HepG2 (cell line): Measurements from ENCODE around the gene TPSD1.

Source experiments
- ATF3 ChIP-seq: sonication (generic); formaldehyde crosslinking; IDR thresholded peaks from 2 replicates; pipeline ENCODE4 v1.4.0; 2020; ENCODE audit warnings: missing genetic modification reagents
- EZH2 ChIP-seq: conservative IDR thresholded peaks from 2 replicates; pipeline ENCODE4 v1.6.1; 2012; ENCODE audit warnings: mild to moderate bottlenecking, low read depth, low read length, moderate library complexity
- GTF3A ChIP-seq: sonication (generic); formaldehyde crosslinking; conservative IDR thresholded peaks from 2 replicates; pipeline ENCODE4 v1.4.0; 2020; ENCODE audit warnings: mild to moderate bottlenecking, missing genetic modification reagents
- MAX ChIP-seq: IDR thresholded peaks from 2 replicates; pipeline ENCODE4 v1.6.1; 2012; ENCODE audit warnings: inconsistent platforms
- NFIC ChIP-seq: IDR thresholded peaks from 2 replicates; pipeline ENCODE4 v1.6.1; 2012; ENCODE audit warnings: mild to moderate bottlenecking, low read length, inconsistent platforms
- PBX3 ChIP-seq: sonication (generic); formaldehyde crosslinking; IDR thresholded peaks from 2 replicates; pipeline ENCODE4 v1.8.1; 2023; ENCODE audit warnings: missing genetic modification reagents, inconsistent platforms, borderline replicate concordance
- POLR2A ChIP-seq, 2 experiments: IDR thresholded peaks; 2 replicates each; pipeline ENCODE4 v1.6.1; 2011; ENCODE audit warnings: low read depth in 2 of 2, low read length in 2 of 2, mild to moderate bottlenecking in 1 of 2, moderate library complexity in 1 of 2; ENCODE audit not compliant: insufficient read depth in 1 of 2
- SAP130 ChIP-seq: IDR thresholded peaks from 2 replicates; pipeline ENCODE4 v1.6.1; 2016; ENCODE audit warnings: low read depth
- ZNF280D ChIP-seq: sonication (generic); formaldehyde crosslinking; IDR thresholded peaks from 2 replicates; pipeline ENCODE4 v1.5.1; 2020; ENCODE audit warnings: mild to moderate bottlenecking, missing genetic modification reagents
- ZNF737 ChIP-seq: sonication (generic); formaldehyde crosslinking; IDR thresholded peaks from 2 replicates; pipeline ENCODE4 v1.5.0; 2020; ENCODE audit warnings: missing genetic modification reagents, mild to moderate bottlenecking, borderline replicate concordance

DNA sequence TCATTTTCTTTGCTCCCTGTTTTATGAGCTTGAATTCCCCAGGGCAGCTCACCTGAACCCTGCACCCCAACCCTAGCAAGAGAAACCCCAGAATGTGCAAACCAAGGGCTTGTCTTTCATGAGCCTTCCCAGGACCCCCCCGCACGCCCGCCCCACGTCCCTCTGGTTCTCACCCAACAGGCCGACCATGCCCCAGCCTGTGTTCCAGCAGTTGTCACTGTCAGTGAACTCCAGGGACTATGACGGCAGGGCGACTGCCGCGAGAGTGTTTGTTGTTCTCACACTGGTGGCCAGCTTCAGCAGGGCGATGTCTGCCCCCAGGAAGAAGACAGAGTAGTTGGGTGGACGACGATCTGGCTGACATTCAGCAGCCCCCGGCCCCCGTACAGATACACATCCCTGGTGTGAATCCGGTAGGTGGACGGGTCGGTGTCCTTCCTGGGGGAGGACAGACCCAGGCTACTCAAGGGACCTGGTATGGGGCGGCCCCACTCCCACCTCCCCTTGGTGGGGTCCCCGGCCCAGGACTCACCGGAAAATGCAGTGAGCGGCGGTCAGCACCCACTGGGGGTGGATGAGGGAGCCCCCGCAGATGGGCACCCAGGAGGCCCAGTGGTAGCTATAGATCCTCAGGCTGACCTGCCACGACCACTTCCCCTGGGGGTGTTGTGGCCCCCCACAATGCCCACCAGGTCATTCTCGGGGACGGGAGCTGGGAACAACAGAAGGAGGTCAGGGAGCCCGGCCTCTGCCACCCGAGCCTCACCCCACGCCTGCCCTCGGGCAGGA, 20.1 kb downstream of the TPSD1 start:
- TF ChIP-seq MAX (no peak), ATF3 (CRISPR knock-in tag) (no peak), SAP130 (no peak), ZNF280D (CRISPR knock-in tag) (no peak), EZH2 (no peak), POLR2A (IDR thresholded peaks at IDR 0.05; ENCODE audit: insufficient read depth in 1 of 2, low read depth in 2 of 2, low read length in 2 of 2) (no peak), PBX3 (CRISPR knock-in tag) (no peak), GTF3A (CRISPR knock-in tag) (no peak), ZNF737 (CRISPR knock-in tag) (no peak), NFIC (no peak)
